T-helper 22 cell (primary cell): ENCODE results near the gene GRHPR.
"Not testable (repeated sequence)": the region's sequence is repeated elsewhere in the genome, so short reads cannot be mapped to it uniquely, and the experiment has no call there.

Source experiments
- DNase-seq: peaks from one replicate; pipeline ENCODE4 v3.0.0-alpha.2; 2020; ENCODE audit warnings: low read depth

The GRHPR gene

GRCh38 chr9:37447111-37447510 is 24.6 kb downstream of the GRHPR start:
- no peak for DNase-seq

- DNase-seq = no peak
These were observed 27.6 kb downstream of the GRHPR start for GRCh38 chr9:37449862-37450632.

- no peak for DNase-seq
These were observed 29.1 kb downstream of the GRHPR start for GRCh38 chr9:37451628-37452027.

- no peak for DNase-seq
These were observed 30.1 kb downstream of the GRHPR start for GRCh38 chr9:37452611-37453010.

GRCh38 chr9:37453827-37454226 is 31.3 kb downstream of the GRHPR start:
- no peak for DNase-seq

GRCh38 chr9:37454238-37454637 is 31.7 kb downstream of the GRHPR start:
- no peak for DNase-seq

- DNase-seq = no peak
These were observed 33.6 kb downstream of the GRHPR start for GRCh38 chr9:37455884-37456647.

- DNase-seq = no peak
These were observed 34.3 kb downstream of the GRHPR start for GRCh38 chr9:37456817-37457216.

- no peak for DNase-seq
These were observed 41.5 kb downstream of the GRHPR start for GRCh38 chr9:37464006-37464405.

- DNase-seq = peak; percentile 84
These were observed 42.1 kb downstream of the GRHPR start for GRCh38 chr9:37464426-37465248.

GRCh38 chr9:37465249-37466036 is 42.9 kb downstream of the GRHPR start, which contains the start of gene ZBTB5:
ZBTB5 (minus strand) TSS chr9:37465450; CDS start chr9:37442551, 22,899 bp downstream.
- peak; percentile 99 for DNase-seq

- peak; percentile 13 for DNase-seq
These were observed 43.7 kb downstream of the GRHPR start for GRCh38 chr9:37466037-37466709.

- DNase-seq = not testable (repeated sequence)
These were observed 45.0 kb downstream of the GRHPR start for GRCh38 chr9:37467530-37467929.

- no peak for DNase-seq
These were observed 46.1 kb downstream of the GRHPR start for GRCh38 chr9:37468620-37469019.

GRCh38 chr9:37471942-37472684 is 49.6 kb downstream of the GRHPR start:
- no peak for DNase-seq

GRCh38 chr9:37473982-37474381 is 51.5 kb downstream of the GRHPR start:
- not testable (repeated sequence) for DNase-seq

GRCh38 chr9:37474438-37474837 is 51.9 kb downstream of the GRHPR start:
- DNase-seq = no peak

- DNase-seq = no peak
These were observed 54.4 kb downstream of the GRHPR start for GRCh38 chr9:37476930-37477329.

GRCh38 chr9:37477443-37477842 is 54.9 kb downstream of the GRHPR start:
- DNase-seq = not testable (repeated sequence)

GRCh38 chr9:37477987-37478619 is 55.6 kb downstream of the GRHPR start:
- not testable (repeated sequence) for DNase-seq
